K562 (cell line): Measurements from ENCODE around the gene SERPING1. TPM values are rescaled to one million over a fixed set of nuclear protein-coding genes. Genes with fewer than 3 reads are reported as not detected.

ENCODE experiments used
- CBX1 ChIP-seq: sonication (generic); IDR thresholded peaks from 2 replicates; pipeline ENCODE4 v1.6.1; 2016; ENCODE audit warnings: antibody characterized with exemption, low read depth, mild to moderate bottlenecking
- CEBPZ ChIP-seq: fragments of 150-350 bp; IDR thresholded peaks from 2 replicates; pipeline ENCODE4 v1.6.1; 2014; ENCODE audit warnings: low read depth, mild to moderate bottlenecking, low read length, borderline replicate concordance
- CGGBP1 ChIP-seq: fragments of 250-450 bp; sonication (Bioruptor Pico); IDR thresholded peaks from 2 replicates; pipeline ENCODE4 v1.9.0; 2021; ENCODE audit warnings: mild to moderate bottlenecking
- CSDE1 ChIP-seq, 2 experiments: fragments of 450-650 bp; IDR thresholded peaks; 2 replicates each; pipeline ENCODE4 v1.6.1; 2016; ENCODE audit warnings: mild to moderate bottlenecking in 1 of 2
- FOXJ2 ChIP-seq: fragments of 200-800 bp; sonication (Bioruptor generic); IDR thresholded peaks from 2 replicates; pipeline ENCODE4 v1.6.1; 2016; ENCODE audit warnings: missing genetic modification characterization, missing compliant biosample characterization
- HEY1 ChIP-seq: fragments of 250-450 bp; sonication (Bioruptor Pico); IDR thresholded peaks from 2 replicates; pipeline ENCODE4 v1.5.0; 2020; ENCODE audit warnings: mild to moderate bottlenecking, moderate library complexity, borderline replicate concordance
- KDM2B ChIP-seq: fragments of 250-450 bp; sonication (Bioruptor Pico); IDR thresholded peaks from 2 replicates; pipeline ENCODE4 v1.8.0; 2021; ENCODE audit warnings: mild to moderate bottlenecking, moderate library complexity
- ZBED1 ChIP-seq: IDR thresholded peaks from 2 replicates; pipeline ENCODE4 v1.6.1; 2014
- ZBTB40 ChIP-seq, 2 experiments: fragments of 450-650 bp in 1 of 2; sonication (generic) in 1 of 2; formaldehyde crosslinking in 1 of 2; IDR thresholded peaks; 2 replicates each; pipeline versions ENCODE4 v1.7.1 to v1.9.0; 2016 to 2022; ENCODE audit warnings: inconsistent platforms in 1 of 2, mild to moderate bottlenecking in 1 of 2, missing genetic modification reagents in 1 of 2
- polyA plus RNA-seq, 8 experiments: library from polyadenylated mRNA; depleted of rRNA in 4 of 8; stranded (reverse) in 5 of 8; unstranded in 3 of 8; fragments of >200 nt; fragmentation: Nextera tagmentation in 2 of 8; fragmentation: Illumina TruSeq in 1 of 8; extraction: Ambion mirVana in 2 of 8; extraction: Trizol in 1 of 8; gene quantifications; 2 replicates each; pipeline versions ENCODE4 v1.2.1 to v1.2.3, GENCODE V29; 2011 to 2014; ENCODE audit warnings: inconsistent platforms in 1 of 8, missing spikeins in 1 of 8
- total RNA-seq, 7 experiments: library from RNA; depleted of rRNA in 6 of 7; stranded (reverse); fragments of >200 nt in 6 of 7; fragmentation: Illumina TruSeq in 2 of 7; extraction: Trizol in 2 of 7; gene quantifications; 2 replicates each; pipeline versions ENCODE4 v1.2.1 to v1.2.3, GENCODE V29; 2011 to 2021; ENCODE audit warnings: low replicate concordance in 1 of 7

Gene SERPING1
- total and polyA plus RNA-seq, 9 of the 15 experiments (the other 6 are each of a cell fraction or from before 2014, with no cell fraction given): 0.10 to 1.00 (median 0.21) TPM; not detected in 2

GRCh38 chr11:57657194-57658022 is 59.9 kb downstream of the SERPING1 start, which contains the start of gene CLP1 (continued):
- TF ChIP-seq CBX1: no peak
- no peak for TF ChIP-seq KDM2B (CRISPR knock-in tag)
- TF ChIP-seq CGGBP1: no peak
- no peak; the same call in 1 of the 2 replicates for TF ChIP-seq ZBED1
- no peak for TF ChIP-seq HEY1
- TF ChIP-seq ZBTB40 (IDR thresholded peaks at IDR 0.05): peak; percentile 88
- TF ChIP-seq ZBTB40 (CRISPR knock-in tag; IDR thresholded peaks at IDR 0.05): no peak
- no peak for TF ChIP-seq CEBPZ
- peak; percentile 66; the same call in 1 of the 2 replicates for TF ChIP-seq FOXJ2 (tag)
- TF ChIP-seq CSDE1 (IDR thresholded peaks at IDR 0.05): no peak
